Testis (tissue), 3 donors: ENCODE measurements around the gene APOD. TPM values are rescaled to one million over a fixed set of nuclear protein-coding genes. Genes with fewer than 3 reads are reported as not detected.

Source experiments
- DNase-seq: peaks from one replicate; pipeline ENCODE4 v3.0.0-alpha.2; 2019
- H3K27ac ChIP-seq, 2 donors: fragments of 200-600 bp; sonication (generic); one replicate each; pipeline ENCODE4 v1.5.1; 2019
- H3K27me3 ChIP-seq: fragments of 200-600 bp; sonication (generic); one replicate; pipeline ENCODE4 v1.5.1; 2019
- H3K36me3 ChIP-seq: fragments of 200-600 bp; sonication (generic); one replicate; pipeline ENCODE4 v1.5.1; 2017; ENCODE audit warnings: low read depth; ENCODE audit errors: missing control alignments
- H3K4me1 ChIP-seq: fragments of 200-600 bp; sonication (generic); one replicate; pipeline ENCODE4 v1.5.1; 2019
- H3K4me3 ChIP-seq, 2 donors: fragments of 200-600 bp; sonication (generic); one replicate each; pipeline ENCODE4 v1.5.1; 2017 to 2019
- H3K9me3 ChIP-seq: fragments of 200-600 bp; sonication (generic); one replicate; pipeline ENCODE4 v1.5.1; 2017
- CTCF ChIP-seq, 3 experiments: fragments of 450-650 bp in 2 of 3; fragments of 200-600 bp in 1 of 3; sonication (generic) in 1 of 3; IDR thresholded peaks; one replicate each; pipeline ENCODE4 v1.5.1; 2016 to 2019; ENCODE audit warnings: antibody characterized with exemption in 3 of 3, mild to moderate bottlenecking in 2 of 3, moderate library complexity in 1 of 3
- POLR2A ChIP-seq: fragments of 450-650 bp; IDR thresholded peaks from one replicate; pipeline ENCODE4 v1.6.1; 2017; ENCODE audit warnings: antibody characterized with exemption, mild to moderate bottlenecking, moderate library complexity
- WGBS, 2 donors: methylation state at CpG; one replicate each; pipeline ENCODE4 v1.1.5; 2018; 5-methylcytosine and 5-hydroxymethylcytosine counted together
- intact Hi-C: fragments of 100-400 bp; cut with DNase I; formaldehyde crosslinking; loops from one replicate; pipeline ENCODE4 v1.15.1; 2023; ENCODE audit warnings: low total_unique reads
- polyA plus RNA-seq: library from polyadenylated mRNA; stranded (reverse); fragments of 350-450 nt; fragmentation: Illumina TruSeq; extraction: RNeasy Lipid Tissue Mini Kit (QIAGEN cat#74804); gene quantifications from one replicate; pipeline ENCODE4 v1.2.3, GENCODE V29; 2014; ENCODE audit warnings: low read depth, low replicate concordance; ENCODE audit not compliant: insufficient read depth
- small RNA-seq, 2 donors: library from RNA; depleted of rRNA; stranded (forward); fragments of <200 nt; gene quantifications; one replicate each; pipeline ENCODE3, GENCODE V24; 2016
- total RNA-seq, 2 donors: library from RNA; depleted of rRNA; stranded (reverse); fragments of >200 nt; gene quantifications; one replicate each; pipeline ENCODE4 v1.2.3, GENCODE V29; 2016

The APOD gene
- total and polyA plus RNA-seq, 3 donors from 2014 or later = 55.0 to 99.8 (median 83.9) TPM

- H3K27me3 ChIP-seq = no peaks in the 10 kb centered on the region
- H3K27ac ChIP-seq = no peak overlapping the region
- H3K4me1 ChIP-seq = no peaks in the 10 kb centered on the region
- TF ChIP-seq POLR2A = no peak
- no peak for TF ChIP-seq CTCF (IDR thresholded peaks at IDR 0.05)
- H3K4me3 ChIP-seq = no peak overlapping the region
- WGBS, 2 donors = 95 to 99% methylated on average over 4 of the region's 4 CpGs
- intact Hi-C loops = no loop called here
- DNase-seq = no peak
- no peaks in the 10 kb centered on the region for H3K36me3 ChIP-seq
- no peaks in the 10 kb centered on the region for H3K9me3 ChIP-seq
These were observed 57.2 kb downstream of the APOD start for GRCh38 chr3:195526492-195526891.

DNA sequence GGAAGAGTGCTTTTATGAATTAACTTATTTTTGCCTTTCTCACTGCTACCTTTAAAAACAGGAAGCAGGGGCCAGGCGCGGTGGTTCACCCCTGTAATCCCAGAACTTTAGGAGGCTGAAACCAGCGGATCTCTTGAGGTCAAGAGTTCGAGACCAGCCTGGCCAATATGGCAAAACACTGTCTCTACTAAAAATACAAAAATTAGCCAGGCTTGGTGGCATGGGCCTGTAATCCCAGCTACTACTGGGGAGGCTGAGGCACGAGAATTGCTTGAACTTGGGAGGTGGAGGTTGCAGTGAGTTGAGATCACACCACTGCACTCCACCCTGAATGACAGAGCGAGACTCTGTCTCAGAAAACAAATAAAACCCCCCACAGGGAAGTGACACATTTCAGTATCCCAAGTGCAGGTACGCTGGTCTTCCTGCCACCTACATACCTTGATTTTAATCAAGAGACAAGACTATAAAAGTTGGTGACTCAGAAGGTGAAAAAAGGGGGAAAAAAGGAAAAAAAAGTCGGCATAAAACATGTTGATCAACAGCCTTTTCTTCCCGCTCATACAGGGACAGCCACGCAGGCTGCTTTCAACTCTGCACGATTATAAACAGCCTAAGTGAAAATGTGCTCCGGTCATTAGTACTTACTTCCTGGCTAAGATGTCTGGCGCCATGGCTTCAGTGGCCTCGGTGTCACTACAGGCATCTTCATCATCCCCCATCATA lies 59.4 kb downstream of the APOD start:
- no peak for DNase-seq
- Histone ChIP-seq H3K4me3 (no peak overlapping the region), H3K27ac (no peak overlapping the region), H3K27me3 (no peaks in the 10 kb centered on the region), H3K36me3 (no peaks in the 10 kb centered on the region), H3K9me3 (no peaks in the 10 kb centered on the region), H3K4me1 (no peaks in the 10 kb centered on the region)
- intact Hi-C loops = loop anchor here (5.0 kb wide), 1 partner anchor 252 kb away; the partner anchor contains the start of gene XXYLT1
- 88 to 92% methylated on average over 14 of the region's 14 CpGs for WGBS, 2 donors
- TF ChIP-seq POLR2A (no peak), CTCF (IDR thresholded peaks at IDR 0.05) (no peak)

- H3K4me1 ChIP-seq = no peaks in the 10 kb centered on the region
- intact Hi-C loops = loop anchor here (5.0 kb wide), 1 partner anchor 250 kb away; the partner anchor contains the start of gene XXYLT1
- WGBS, 2 donors = 64 to 70% methylated on average over 6 of the region's 6 CpGs
- H3K27ac ChIP-seq = no peak overlapping the region
- TF ChIP-seq POLR2A (no peak), CTCF (IDR thresholded peaks at IDR 0.05) (peak; percentile 67 to 93 (median 89))
- no peak overlapping the region for H3K4me3 ChIP-seq
- no peaks in the 10 kb centered on the region for H3K9me3 ChIP-seq
- DNase-seq = no peak
- no peaks in the 10 kb centered on the region for H3K36me3 ChIP-seq
- no peaks in the 10 kb centered on the region for H3K27me3 ChIP-seq
These were observed 61.3 kb downstream of the APOD start for GRCh38 chr3:195522254-195523023.

Small RNA genes within 50 kb of the gene (small RNA-seq; reads per million reads assigned to genes)
- gene RN7SL73P = 0 reads per million in 2 donors
- gene RNU6ATAC24P = 0 reads per million in 2 donors

Other genes starting within 250 kb of the APOD start
- 10 to 100 TPM; 72.3 to 78.2 TPM for gene ACAP2, start 140.9 kb downstream of the APOD start, total RNA-seq
- 31.6 TPM for gene ACAP2, start 140.9 kb downstream of the APOD start, polyA plus RNA-seq
- gene PPP1R2, start 40.6 kb downstream of the APOD start, total RNA-seq = 100 to 1,000 TPM; 109 to 129 TPM
- 132 TPM for gene PPP1R2, start 40.6 kb downstream of the APOD start, polyA plus RNA-seq
- 10 to 100 TPM; 13.8 to 16.2 TPM for gene MUC20, start 137.0 kb upstream of the APOD start, total RNA-seq
- gene MUC20, start 137.0 kb upstream of the APOD start, polyA plus RNA-seq = 10.3 TPM
- 1 to 10 TPM; 4.0 to 4.7 TPM for gene MUC4, start 228.0 kb upstream of the APOD start, total RNA-seq
- 1.8 TPM for gene MUC4, start 228.0 kb upstream of the APOD start, polyA plus RNA-seq